ENCODE measurements around the gene LSAMP.

DNA sequence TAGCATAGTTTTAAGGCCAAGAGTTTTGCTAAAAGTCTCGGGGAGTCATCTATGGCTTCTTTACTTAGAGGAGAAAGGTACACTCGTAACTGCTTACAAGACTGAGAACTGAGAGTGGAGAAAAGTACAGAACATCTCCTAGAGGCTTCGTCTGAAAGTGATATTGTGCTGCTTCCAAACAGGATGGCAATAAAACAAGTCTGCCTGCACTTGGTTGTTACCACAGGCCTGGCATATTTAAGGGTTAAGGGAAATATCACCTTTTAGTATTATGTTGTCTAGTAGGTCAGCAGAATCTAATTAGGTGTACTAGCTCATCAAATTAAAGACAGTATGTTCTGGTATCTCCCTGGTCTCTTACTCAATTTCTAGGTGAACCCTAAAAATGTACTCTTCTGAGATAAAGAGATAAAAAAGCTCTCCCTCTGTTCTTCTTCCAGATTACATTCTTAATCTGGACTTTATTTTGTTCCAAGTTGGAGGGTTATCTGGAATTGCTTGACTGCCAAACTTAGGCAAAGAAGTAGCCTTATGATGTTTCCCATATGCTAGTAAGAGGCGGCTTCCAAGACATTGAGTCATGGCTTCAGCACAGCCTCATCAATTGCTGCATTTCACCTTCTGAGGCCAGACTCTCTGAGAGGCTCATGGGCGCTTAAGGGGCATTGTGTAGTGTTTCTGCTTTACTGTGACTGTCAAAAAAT lies 181.3 kb downstream of the LSAMP start:
- no peak for TF ChIP-seq POLR2AphosphoS5 (IDR thresholded peaks at IDR 0.05; ENCODE audit: low read depth, low read length)
- TF ChIP-seq SNRNP70 (IDR thresholded peaks at IDR 0.05; ENCODE audit: low read depth, low read length): no peak
- no peak for TF ChIP-seq ATAD3A (CRISPR knock-in tag; IDR thresholded peaks at IDR 0.05)
- TF ChIP-seq ZNF552 (CRISPR knock-in tag; IDR thresholded peaks at IDR 0.05; ENCODE audit: borderline replicate concordance): no peak
- TF ChIP-seq, protein P1, sequence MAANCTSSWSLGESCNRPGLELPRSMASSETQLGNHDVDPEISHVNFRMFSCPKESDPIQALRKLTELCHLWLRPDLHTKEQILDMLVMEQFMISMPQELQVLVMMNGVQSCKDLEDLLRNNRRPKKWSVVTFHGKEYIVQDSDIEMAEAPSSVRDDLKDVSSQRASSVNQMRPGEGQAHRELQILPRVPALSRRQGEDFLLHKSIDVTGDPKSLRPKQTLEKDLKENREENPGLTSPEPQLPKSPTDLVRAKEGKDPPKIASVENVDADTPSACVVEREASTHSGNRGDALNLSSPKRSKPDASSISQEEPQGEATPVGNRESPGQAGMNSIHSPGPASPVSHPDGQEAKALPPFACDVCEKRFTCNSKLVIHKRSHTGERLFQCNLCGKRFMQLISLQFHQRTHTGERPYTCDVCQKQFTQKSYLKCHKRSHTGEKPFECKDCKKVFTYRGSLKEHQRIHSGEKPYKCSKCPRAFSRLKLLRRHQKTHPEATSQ (CRISPR knock-in tag; IDR thresholded peaks at IDR 0.05; ENCODE audit: borderline replicate concordance): no peak
- TF ChIP-seq, protein P2, sequence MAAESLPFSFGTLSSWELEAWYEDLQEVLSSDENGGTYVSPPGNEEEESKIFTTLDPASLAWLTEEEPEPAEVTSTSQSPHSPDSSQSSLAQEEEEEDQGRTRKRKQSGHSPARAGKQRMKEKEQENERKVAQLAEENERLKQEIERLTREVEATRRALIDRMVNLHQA (CRISPR knock-in tag; IDR thresholded peaks at IDR 0.05): no peak
- TF ChIP-seq, protein P3, sequence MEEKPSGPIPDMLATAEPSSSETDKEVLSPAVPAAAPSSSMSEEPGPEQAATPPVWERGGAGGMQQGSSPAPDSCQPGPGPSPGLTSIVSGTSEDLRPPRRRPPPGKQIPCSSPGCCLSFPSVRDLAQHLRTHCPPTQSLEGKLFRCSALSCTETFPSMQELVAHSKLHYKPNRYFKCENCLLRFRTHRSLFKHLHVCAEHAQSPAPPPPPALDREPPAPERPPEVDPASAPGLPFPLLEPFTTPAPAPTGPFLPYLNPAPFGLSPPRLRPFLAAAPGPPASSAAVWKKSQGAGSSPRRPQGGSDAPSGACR (CRISPR knock-in tag; IDR thresholded peaks at IDR 0.05): no peak
- no peak for TF ChIP-seq HNRNPH1 (optimal IDR thresholded peaks at IDR 0.05; ENCODE audit: low read depth, low read length)

Data from HepG2 (cell line).